ENCODE measurements around the gene SPESP1.
"Not testable (repeated sequence)": the region's sequence is repeated elsewhere in the genome, so short reads cannot be mapped to it uniquely, and the experiment has no call there.

Gene SPESP1

GRCh38 chr15:68963719-68964118, 33.4 kb downstream of the SPESP1 start:
- not testable (repeated sequence) for DNase-seq (ENCODE audit: low read depth, low spot score)

- no peak for DNase-seq (ENCODE audit: low read depth, low spot score)
Measured at GRCh38 chr15:68966996-68967395, 36.7 kb downstream of the SPESP1 start.

GRCh38 chr15:68967948-68968347, 37.6 kb downstream of the SPESP1 start:
- no peak for DNase-seq (ENCODE audit: low read depth, low spot score)

- no peak for DNase-seq (ENCODE audit: low read depth, low spot score)
Measured at GRCh38 chr15:68969298-68969697, 39.0 kb downstream of the SPESP1 start.

GRCh38 chr15:68972201-68973065, 42.1 kb downstream of the SPESP1 start:
- no peak for DNase-seq (ENCODE audit: low read depth, low spot score)

- not testable (repeated sequence) for DNase-seq (ENCODE audit: low read depth, low spot score)
Measured at GRCh38 chr15:68975651-68976160, 45.4 kb downstream of the SPESP1 start.

GRCh38 chr15:68977426-68977825, 47.1 kb downstream of the SPESP1 start:
- DNase-seq (ENCODE audit: low read depth, low spot score) = not testable (repeated sequence)

- no peak for DNase-seq (ENCODE audit: low read depth, low spot score)
Measured at GRCh38 chr15:68979006-68979405, 48.7 kb downstream of the SPESP1 start.

- no peak for DNase-seq (ENCODE audit: low read depth, low spot score)
Measured at GRCh38 chr15:68979816-68980215, 49.5 kb downstream of the SPESP1 start.

GRCh38 chr15:68980786-68981185, 50.5 kb downstream of the SPESP1 start:
- DNase-seq (ENCODE audit: low read depth, low spot score) = no peak

GRCh38 chr15:68981941-68982340, 51.6 kb downstream of the SPESP1 start:
- no peak for DNase-seq (ENCODE audit: low read depth, low spot score)

- DNase-seq (ENCODE audit: low read depth, low spot score) = no peak
Measured at GRCh38 chr15:68982976-68983563, 52.7 kb downstream of the SPESP1 start.

- no peak for DNase-seq (ENCODE audit: low read depth, low spot score)
Measured at GRCh38 chr15:68983961-68984481, 53.7 kb downstream of the SPESP1 start.

GRCh38 chr15:68984586-68984985, 54.3 kb downstream of the SPESP1 start:
- no peak for DNase-seq (ENCODE audit: low read depth, low spot score)

GRCh38 chr15:68985361-68985891, 55.1 kb downstream of the SPESP1 start:
- DNase-seq (ENCODE audit: low read depth, low spot score) = no peak

- DNase-seq (ENCODE audit: low read depth, low spot score) = no peak
Measured at GRCh38 chr15:68986322-68986721, 56.0 kb downstream of the SPESP1 start.

- DNase-seq (ENCODE audit: low read depth, low spot score) = no peak
Measured at GRCh38 chr15:68987120-68987519, 56.8 kb downstream of the SPESP1 start.

- DNase-seq (ENCODE audit: low read depth, low spot score) = no peak
Measured at GRCh38 chr15:68987676-68988075, 57.4 kb downstream of the SPESP1 start.

GRCh38 chr15:68989541-68990230, 59.4 kb downstream of the SPESP1 start:
- no peak for DNase-seq (ENCODE audit: low read depth, low spot score)

GRCh38 chr15:68990231-68990991, 60.1 kb downstream of the SPESP1 start:
- DNase-seq (ENCODE audit: low read depth, low spot score) = no peak

- DNase-seq (ENCODE audit: low read depth, low spot score) = no peak
Measured at GRCh38 chr15:68990992-68991500, 60.7 kb downstream of the SPESP1 start.

All from activated naive CD8-positive, alpha-beta T cell treated with anti-CD3 and anti-CD28 coated beads, Interleukin-2, amount 50 U/mL, for 16 hours (primary cell).